AG09309 (cell line): ENCODE measurements around the gene SPOCK2.

ENCODE experiments used
- DNase-seq: peaks from one replicate; pipeline ENCODE4 v3.0.0-alpha.2; 2010; ENCODE audit warnings: low read depth
- H3K4me3 ChIP-seq: 2 replicates; pipeline ENCODE4 v1.5.1; 2011; ENCODE audit warnings: mild to moderate bottlenecking, low read depth, low read length, moderate library complexity; ENCODE audit not compliant: control insufficient read depth
- TF ChIP-seq, protein P1 (sequence below): IDR thresholded peaks from 2 replicates; pipeline ENCODE4 v1.5.1; 2011; ENCODE audit warnings: mild to moderate bottlenecking, low read depth, low read length, inconsistent platforms; ENCODE audit not compliant: insufficient read depth, control insufficient read depth; ENCODE audit errors: missing control alignments

Gene SPOCK2

DNA sequence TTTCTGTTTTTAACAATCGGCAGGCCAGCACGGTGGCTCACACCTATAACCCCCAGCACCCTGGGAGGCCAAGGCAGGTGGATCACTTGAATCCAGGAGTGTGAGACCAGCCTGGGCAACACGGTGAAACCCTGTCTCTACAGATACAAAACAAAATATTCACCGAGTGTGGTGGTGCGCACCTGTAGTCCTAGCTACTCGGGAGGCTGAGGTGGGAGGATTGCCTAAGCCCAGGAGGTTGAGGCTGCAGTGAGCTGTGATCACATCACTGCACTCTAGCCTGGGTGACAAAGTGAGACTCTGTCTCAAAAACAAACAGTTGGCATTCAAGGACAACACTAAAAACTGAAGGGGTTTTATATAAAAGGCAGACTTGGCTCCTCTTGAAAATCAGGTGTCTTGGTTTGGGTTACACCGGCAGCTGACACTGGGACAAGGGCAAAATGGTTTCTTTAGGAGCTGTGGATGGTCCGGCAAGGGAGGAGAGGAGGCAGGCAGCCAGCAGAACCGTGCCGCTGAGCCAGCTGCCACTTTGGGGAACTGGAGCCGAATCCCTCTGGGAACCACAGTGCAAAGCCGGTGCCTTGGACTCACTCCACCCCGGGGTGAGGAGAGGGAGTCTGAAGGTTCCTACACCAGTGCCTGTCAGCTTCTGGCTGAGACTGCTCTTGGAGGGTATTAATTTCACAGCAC lies 71.6 kb downstream of the SPOCK2 start:
- H3K4me3 ChIP-seq: no peak overlapping the region
- DNase-seq: no peak
- TF ChIP-seq, protein P1, sequence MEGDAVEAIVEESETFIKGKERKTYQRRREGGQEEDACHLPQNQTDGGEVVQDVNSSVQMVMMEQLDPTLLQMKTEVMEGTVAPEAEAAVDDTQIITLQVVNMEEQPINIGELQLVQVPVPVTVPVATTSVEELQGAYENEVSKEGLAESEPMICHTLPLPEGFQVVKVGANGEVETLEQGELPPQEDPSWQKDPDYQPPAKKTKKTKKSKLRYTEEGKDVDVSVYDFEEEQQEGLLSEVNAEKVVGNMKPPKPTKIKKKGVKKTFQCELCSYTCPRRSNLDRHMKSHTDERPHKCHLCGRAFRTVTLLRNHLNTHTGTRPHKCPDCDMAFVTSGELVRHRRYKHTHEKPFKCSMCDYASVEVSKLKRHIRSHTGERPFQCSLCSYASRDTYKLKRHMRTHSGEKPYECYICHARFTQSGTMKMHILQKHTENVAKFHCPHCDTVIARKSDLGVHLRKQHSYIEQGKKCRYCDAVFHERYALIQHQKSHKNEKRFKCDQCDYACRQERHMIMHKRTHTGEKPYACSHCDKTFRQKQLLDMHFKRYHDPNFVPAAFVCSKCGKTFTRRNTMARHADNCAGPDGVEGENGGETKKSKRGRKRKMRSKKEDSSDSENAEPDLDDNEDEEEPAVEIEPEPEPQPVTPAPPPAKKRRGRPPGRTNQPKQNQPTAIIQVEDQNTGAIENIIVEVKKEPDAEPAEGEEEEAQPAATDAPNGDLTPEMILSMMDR: no peak

- no peak overlapping the region for H3K4me3 ChIP-seq
- TF ChIP-seq, protein P1: no peak
- no peak for DNase-seq
Observed at GRCh38 chr10:72015841-72016240, 72.5 kb downstream of the SPOCK2 start.

- no peak for DNase-seq
- no peak overlapping the region for H3K4me3 ChIP-seq
- TF ChIP-seq, protein P1: no peak
Observed at GRCh38 chr10:72014785-72015480, 73.4 kb downstream of the SPOCK2 start.

- TF ChIP-seq, protein P1: no peak
- DNase-seq: no peak
- H3K4me3 ChIP-seq: no peak overlapping the region
Observed at GRCh38 chr10:72014197-72014596, 74.2 kb downstream of the SPOCK2 start.

GRCh38 chr10:72013202-72013945 lies 75.0 kb downstream of the SPOCK2 start:
- no peak for DNase-seq
- TF ChIP-seq, protein P1: no peak
- H3K4me3 ChIP-seq: no peak overlapping the region

GRCh38 chr10:72012796-72013195 lies 75.6 kb downstream of the SPOCK2 start:
- H3K4me3 ChIP-seq: no peak overlapping the region
- no peak for DNase-seq
- TF ChIP-seq, protein P1: no peak
